Measurements from ENCODE around the gene OR7C1.

The OR7C1 gene

DNA sequence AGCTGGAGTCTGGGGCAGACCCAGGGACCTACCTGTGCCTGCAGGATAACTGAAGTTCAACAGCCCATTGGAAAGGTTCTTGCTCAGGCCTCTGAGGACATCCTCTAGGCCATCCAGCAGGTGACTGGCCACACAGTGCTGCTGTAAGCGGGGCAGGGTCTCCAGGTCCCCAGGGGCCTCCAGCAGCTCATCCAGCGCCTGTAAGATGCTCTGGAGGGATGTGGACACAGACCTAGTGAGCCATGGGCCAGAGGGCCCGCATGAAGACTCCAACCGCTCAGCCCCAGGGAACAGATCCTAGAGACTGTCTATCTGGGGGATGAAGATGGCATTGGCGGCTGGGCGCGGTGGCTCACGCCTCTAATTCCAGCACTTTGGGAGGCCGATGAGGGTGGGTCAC lies 70.6 kb downstream of the OR7C1 start:
- DNase-seq: no peak

DNA sequence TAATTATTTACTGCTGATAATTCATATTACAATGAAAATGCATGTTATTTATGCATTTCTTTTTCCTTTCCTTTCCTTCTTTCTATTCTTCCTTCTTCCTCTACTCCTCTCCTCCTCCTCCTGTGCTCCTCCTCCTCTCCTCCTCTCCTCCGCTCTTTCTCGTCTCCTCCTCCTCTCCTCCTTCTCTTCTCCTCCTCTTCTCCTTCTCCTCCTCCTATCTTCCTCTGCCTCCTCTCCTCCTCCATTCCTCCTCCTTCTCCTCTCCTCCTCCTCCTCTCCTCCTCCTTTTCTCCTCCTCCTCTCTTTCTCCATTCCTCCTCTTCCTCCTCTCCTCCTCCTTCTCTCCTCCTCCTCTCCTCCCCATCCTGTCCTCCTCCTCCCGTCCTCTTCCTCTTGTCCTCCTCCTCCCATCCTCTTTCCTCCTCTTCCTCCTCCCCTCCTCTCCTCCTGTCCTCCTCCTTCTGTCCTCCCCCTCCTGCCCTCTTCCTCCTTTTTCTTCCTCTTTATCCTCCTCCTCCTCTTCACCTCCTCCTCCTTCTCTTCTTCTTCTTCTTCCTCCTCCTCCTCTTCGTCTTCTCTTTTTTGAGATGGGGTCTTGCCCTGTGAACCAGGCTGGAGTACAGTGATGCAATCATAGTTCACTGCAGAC lies 71.4 kb downstream of the OR7C1 start:
- DNase-seq: no peak

DNA sequence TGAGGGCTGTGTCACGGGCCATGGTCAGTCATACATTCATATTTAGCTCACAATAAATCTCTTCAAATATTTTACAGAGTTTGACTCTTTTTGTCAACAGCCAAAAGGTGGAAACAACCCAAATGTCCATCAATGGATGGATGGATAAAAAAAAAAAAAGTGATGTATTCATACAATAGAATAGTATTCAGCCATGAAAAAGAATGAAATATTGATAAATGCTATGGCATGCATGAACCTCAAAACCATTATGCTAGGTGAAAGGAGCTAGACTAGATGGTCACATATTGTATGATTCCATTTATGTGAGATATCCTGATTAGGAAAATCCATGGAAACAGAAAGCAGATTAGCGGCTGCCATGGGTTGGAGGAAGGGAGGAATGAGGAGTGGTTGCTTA lies 72.9 kb downstream of the OR7C1 start:
- no peak for DNase-seq

DNA sequence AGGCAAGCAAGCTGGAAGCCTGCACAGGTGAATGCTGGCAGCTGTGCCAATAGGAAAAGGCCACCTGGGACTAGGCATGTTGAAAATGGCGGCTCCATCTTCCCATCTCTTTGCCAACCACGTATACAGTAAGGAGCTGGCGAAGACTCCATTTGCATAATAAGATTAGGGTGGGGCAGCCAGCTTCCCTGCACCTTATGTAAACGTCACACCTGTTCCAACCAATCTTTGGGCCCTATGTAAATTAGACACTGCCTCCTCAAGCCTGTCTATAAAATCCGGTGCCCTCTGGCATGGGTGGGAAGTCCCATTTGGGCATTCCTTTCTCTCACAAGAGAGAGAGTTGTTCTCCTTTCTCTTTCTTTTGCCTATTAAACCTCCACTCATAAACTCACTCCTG lies 73.4 kb downstream of the OR7C1 start:
- no peak for DNase-seq

DNA sequence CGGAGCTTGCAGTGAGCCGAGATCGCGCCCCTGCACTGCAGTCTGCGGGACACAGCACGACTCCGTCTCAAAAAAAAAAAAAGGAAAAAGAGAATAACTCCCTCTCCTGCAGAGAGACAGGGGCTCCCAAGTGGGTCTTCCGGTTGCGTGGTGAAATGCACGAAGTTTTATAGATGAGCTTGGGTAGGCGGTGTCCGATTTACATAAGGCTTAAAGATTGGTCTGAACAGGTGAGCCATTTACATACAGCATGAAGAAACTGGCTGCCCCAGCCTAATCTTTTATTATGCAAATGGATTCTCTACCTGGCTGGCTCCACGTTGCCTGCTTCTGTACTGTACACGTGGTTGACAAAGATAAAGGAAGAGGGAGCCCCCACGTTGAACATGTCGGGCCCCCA lies 76.2 kb downstream of the OR7C1 start:
- no peak for DNase-seq

DNA sequence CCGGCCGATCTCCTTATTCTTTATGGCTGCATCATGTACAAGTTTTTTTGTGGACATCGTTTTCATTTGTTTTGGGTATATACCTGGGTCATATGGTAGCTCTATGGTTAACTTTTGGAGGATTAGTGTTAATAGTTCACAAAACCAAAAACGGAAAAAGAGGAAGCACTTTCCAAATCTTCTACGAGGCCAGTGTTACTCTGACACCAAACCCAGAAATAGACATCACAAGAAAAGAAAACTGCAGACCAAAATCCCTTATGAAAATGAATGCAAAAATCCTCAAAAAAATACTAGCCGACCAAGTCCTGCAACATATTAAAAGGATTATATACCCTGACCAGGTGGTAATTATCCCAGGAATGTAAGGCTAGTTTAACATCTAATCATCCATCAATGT lies 86.4 kb downstream of the OR7C1 start:
- no peak for DNase-seq

Data from SHP77 (cell line).